ENCODE measurements around the gene TLE3.

Gene TLE3

GRCh38 chr15:70094690-70095311, 2.9 kb downstream of the TLE3 start:
- in situ Hi-C loops (cut with HindIII; ENCODE audit: low sequenced_read_pairs), result no loop called here
- DNase-seq (ENCODE audit: low read depth, low spot score), result no peak
- peak overlapping the region; percentile 89 for H3K4me3 ChIP-seq (ENCODE audit: low read depth, low read length)
- TF ChIP-seq CTCF (IDR thresholded peaks at IDR 0.05; ENCODE audit: low read depth, low read length), result no peak

- H3K4me3 ChIP-seq (ENCODE audit: low read depth, low read length), result no peak overlapping the region
- peak; percentile 41 for DNase-seq (ENCODE audit: low read depth, low spot score)
- in situ Hi-C loops (cut with HindIII; ENCODE audit: low sequenced_read_pairs), result no loop called here
These were observed 4.0 kb downstream of the TLE3 start for GRCh38 chr15:70093481-70094319.

GRCh38 chr15:70093070-70093469, 4.6 kb downstream of the TLE3 start:
- in situ Hi-C loops (cut with HindIII; ENCODE audit: low sequenced_read_pairs), result no loop called here
- TF ChIP-seq CTCF (IDR thresholded peaks at IDR 0.05; ENCODE audit: low read depth, low read length), result no peak
- H3K4me3 ChIP-seq (ENCODE audit: low read depth, low read length), result no peak overlapping the region
- DNase-seq (ENCODE audit: low read depth, low spot score), result no peak

More at GRCh38 chr15:70093481-70094319, 4.0 kb downstream of the TLE3 start:
- no peak for TF ChIP-seq CTCF (IDR thresholded peaks at IDR 0.05; ENCODE audit: low read depth, low read length)

GRCh38 chr15:70092464-70093027, 5.2 kb downstream of the TLE3 start:
- no peak overlapping the region for H3K4me3 ChIP-seq (ENCODE audit: low read depth, low read length)
- DNase-seq (ENCODE audit: low read depth, low spot score), result no peak
- TF ChIP-seq CTCF (IDR thresholded peaks at IDR 0.05; ENCODE audit: low read depth, low read length), result no peak
- in situ Hi-C loops (cut with HindIII; ENCODE audit: low sequenced_read_pairs), result no loop called here

- H3K4me3 ChIP-seq (ENCODE audit: low read depth, low read length), result no peak overlapping the region
- TF ChIP-seq CTCF (IDR thresholded peaks at IDR 0.05; ENCODE audit: low read depth, low read length), result no peak
- in situ Hi-C loops (cut with HindIII; ENCODE audit: low sequenced_read_pairs), result no loop called here
- DNase-seq (ENCODE audit: low read depth, low spot score), result no peak
These were observed 5.8 kb downstream of the TLE3 start for GRCh38 chr15:70091726-70092463.

Data from astrocyte of the spinal cord (primary cell).